Stimulated activated CD4-positive, alpha-beta T cell treated with anti-CD3 and anti-CD28 coated beads, Interleukin-4, amount 100 ng/mL, for 4 hours (primary cell): ENCODE results near the gene CEP85.

Experiments used
- DNase-seq, 2 experiments: peaks; one replicate each; pipeline ENCODE4 v3.0.0-alpha.2; 2020

Gene CEP85

DNA sequence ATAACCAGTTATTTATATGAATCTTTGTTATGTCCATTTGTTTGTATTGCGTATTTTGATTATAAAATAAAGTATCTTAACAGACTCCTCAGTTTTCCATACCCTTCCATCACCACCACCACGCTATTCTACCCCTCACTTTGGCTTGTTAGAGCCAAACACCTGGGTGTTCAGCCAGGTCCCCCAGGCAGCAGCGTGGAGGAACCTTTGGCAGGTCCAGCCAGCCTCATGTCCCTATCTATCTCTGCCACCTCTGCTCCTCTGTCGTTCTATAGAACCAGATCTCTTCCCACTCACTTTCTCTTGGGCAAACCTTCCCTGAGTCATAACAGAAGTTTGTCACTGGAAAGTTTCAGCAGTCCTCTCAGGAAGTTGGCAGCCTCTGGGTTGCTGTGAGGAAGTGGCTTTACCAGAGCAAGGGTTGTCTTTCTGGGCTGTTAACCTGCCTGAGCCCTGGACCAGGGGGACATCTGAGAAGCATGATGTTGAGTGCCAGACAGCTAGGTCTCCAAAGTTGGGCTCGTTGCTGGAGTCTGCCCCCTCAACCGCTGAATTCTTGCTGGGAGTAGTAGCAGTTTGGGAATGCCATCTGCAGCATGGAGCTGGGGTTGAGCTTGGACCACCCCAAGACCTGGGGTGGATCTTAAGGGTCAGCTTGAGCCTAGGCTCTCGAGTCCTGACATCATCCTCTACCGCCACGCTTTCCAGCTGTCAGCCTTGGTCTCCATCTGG, 44.9 kb downstream of the CEP85 start:
- DNase-seq, result peak in 1 of 2 experiments; percentile 62

DNA sequence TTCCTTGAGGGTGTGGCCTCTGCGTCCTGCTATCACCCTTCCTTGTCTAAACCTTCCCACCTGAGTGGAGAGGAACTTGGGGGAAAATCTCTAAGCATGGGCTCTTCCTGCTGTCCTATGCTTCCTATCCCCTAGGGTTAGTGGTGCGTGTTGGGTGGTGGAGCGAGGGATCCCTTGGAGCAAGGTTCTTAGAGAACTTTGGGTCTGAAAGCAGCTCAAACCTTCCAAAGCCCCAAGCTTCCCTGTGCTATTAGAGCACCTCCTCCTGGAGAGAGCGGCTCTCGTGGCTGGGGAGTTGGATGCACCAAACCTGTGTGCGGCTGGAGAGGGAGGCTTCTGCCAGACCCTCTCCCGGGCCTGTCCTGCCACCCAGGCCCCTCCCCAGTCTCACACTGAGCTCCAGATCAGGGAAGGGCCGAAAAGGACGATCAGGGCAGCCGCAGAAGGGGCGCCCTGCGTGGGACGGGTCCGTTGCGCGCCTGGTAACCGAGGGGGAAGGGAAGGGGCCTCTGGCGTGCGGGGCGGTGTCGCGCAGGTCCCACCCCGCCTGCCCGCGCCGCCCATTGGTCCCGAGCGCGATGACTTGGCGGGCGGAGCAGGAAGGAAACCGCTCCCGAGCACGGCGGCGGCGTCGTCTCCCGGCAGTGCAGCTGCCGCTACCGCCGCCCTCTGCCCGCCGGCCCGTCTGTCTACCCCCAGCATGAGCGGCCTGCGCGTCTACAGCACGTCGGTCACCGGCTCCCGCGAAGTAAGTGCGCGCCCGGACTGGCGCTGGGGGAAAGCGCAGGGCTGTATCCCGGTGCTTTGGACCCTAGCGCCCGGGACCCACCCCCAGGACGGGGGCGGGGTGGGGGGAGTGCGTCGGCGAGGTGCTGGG, 45.7 kb downstream of the CEP85 start, which contains the start of gene SH3BGRL3:
Gene SH3BGRL3, plus strand, starts transcription at position 631 of the 877 bp plus-strand sequence. Its CDS starts 70 bp downstream, at position 701.
- DNase-seq, result peak; percentile 81 to 85

DNA sequence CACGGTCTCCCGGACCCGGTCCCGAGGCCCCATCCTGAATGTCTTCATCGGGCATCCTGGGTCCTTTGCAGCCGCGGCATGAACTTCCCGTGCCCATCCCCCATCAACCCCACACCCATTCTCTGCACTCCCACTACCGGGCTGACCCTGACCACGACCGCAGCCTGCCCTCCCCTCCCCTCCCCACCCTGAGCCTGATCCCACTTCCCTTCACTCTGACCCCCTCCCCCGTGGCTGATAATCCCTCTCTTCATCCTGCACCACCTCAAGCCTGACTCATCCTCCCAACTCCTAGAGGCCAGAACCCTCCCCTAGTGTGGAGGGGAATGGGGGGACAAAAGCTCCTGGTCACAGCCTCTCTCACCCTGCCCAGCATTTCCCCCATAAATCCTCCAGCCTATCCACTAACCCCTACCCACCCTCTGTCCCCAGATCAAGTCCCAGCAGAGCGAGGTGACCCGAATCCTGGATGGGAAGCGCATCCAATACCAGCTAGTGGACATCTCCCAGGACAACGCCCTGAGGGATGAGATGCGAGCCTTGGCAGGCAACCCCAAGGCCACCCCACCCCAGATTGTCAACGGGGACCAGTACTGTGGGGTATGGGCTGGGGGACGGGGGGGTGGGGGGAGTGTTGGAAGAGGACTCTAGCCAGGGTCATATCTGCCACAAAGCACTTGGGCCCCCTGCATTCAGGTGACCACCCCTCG, 46.5 kb downstream of the CEP85 start:
- DNase-seq, result no peak

DNA sequence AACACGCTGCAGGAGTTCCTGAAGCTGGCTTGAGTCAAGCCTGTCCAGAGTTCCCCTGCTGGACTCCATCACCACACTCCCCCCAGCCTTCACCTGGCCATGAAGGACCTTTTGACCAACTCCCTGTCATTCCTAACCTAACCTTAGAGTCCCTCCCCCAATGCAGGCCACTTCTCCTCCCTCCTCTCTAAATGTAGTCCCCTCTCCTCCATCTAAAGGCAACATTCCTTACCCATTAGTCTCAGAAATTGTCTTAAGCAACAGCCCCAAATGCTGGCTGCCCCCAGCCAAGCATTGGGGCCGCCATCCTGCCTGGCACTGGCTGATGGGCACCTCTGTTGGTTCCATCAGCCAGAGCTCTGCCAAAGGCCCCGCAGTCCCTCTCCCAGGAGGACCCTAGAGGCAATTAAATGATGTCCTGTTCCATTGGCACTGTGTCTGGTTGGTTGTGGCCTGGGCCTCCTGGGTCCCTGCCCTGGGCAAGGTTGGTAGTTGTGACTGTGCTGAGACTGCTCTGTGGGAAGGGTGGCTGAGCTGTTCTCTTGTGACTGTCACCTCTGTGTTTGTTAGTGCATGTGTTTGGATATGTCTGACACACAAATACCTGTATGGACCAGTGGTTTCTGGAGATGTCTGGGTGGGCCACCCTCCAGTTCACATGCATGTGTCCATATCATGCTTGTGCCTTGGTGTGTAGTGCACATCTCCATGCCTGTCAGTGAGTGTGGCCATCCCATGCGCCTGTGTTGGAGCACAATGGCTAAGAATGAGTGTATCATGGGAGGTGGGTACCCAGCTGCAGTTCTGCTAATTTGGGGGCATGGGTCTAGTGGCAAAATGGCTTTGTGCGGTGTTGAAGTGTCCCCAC, 47.3 kb downstream of the CEP85 start:
- no peak for DNase-seq

DNA sequence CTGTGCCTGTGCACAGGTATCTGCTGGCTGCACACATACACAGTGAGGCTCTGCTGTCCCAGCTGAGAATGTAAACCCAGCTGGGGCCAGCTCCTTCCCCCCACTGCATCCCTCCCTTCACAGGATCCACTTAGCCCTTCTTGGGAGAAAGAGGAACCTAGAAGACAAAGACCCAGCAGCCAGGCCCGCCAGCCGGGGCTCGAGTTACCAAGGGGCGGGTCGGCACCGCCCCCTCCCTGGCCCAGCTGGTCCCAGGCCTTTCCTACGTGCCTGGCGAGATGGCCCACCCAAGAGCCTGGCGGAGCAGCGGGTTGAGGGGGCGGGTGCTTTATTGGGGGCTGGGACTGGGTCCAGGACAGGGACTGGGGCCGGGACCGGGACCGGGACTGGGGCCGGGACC, 48.0 kb downstream of the CEP85 start:
- no peak for DNase-seq

DNA sequence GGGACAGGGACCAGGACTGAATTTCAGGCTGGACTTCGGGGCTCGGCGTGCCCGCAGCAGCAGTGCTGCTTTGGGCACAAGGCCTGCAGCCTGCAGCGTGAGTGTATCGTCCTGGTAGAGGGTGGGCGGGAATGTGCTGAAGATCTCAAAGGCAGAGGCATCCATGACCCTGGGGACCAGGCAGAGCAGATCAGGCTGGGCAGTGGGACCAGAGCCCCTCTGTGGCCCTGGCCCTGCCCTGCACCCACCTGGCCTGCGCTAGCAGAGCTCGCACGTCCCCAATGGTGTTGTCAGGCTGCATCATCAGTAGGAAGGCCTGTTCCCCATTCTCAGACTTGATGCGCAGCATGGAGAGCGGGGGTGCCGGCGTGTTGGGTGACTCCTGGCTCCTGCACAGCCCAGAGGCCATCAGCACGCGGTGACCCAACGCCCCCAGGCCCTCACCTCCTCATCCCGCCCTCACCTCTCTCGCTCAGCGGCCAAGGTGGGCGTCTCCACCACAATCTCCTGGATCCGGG, 48.5 kb downstream of the CEP85 start:
- DNase-seq, result no peak

DNA sequence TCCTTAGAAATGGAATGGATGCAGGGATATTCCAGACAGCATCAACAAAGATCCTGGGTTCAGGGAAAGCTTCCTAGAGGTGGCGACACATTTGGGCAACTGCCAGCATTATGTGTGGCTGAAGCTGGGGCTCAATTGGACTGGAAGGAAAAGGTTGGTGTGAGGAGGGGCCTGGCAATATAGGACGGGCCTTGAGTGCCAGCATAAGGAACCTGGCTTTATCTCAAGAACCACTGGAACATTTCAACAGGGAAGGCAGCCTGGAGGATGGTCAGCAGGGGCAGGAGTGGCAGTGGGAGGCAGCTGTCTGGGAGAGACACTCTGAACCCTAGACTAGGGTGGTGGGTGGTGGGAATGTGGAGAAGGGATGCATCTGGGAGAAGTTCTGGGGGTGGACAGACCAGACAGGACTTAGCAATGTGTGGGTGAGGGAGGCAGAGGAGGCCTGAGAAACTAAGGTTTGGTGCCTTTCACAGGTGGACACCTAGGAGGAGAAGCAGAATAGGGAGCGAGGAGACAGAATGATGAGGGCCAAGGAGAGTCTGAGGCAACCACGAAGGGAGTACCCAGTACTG, 49.4 kb downstream of the CEP85 start:
- no peak for DNase-seq

DNA sequence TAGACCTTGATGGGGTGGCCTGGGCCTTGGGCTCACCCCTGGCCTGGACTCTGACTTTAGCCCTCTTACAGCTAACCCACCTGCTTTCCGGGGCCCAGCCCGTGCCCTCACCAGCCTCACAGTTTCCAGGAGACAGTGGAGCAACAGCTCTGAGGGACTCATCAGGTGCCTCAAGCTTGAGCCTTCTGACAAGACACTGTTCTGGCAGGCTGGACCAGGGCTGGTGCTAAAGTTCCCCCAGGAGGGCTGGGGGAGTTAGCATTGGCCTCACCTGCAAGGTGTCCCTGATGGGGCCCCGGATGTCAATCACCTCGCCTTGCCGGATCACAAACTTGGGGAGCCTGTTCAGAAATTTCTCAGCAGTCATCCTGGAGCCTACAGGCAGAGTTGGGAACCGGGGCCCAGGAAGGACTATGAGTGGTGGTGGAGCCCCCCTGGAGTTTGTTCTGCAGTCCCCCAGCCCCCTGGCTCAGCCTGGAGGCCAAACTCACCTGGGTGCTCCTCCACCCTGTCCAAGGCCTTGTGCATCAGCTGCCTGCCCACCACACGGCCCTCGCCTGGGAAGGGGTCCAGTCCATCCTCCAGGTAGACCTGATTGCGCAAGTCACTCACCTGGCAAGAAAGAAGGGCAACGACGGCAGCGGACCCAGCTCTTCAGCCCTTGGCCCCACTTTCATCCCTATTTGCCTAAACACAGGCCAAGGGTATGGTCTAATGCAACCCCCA, 50.0 kb downstream of the CEP85 start:
- DNase-seq, result no peak

DNA sequence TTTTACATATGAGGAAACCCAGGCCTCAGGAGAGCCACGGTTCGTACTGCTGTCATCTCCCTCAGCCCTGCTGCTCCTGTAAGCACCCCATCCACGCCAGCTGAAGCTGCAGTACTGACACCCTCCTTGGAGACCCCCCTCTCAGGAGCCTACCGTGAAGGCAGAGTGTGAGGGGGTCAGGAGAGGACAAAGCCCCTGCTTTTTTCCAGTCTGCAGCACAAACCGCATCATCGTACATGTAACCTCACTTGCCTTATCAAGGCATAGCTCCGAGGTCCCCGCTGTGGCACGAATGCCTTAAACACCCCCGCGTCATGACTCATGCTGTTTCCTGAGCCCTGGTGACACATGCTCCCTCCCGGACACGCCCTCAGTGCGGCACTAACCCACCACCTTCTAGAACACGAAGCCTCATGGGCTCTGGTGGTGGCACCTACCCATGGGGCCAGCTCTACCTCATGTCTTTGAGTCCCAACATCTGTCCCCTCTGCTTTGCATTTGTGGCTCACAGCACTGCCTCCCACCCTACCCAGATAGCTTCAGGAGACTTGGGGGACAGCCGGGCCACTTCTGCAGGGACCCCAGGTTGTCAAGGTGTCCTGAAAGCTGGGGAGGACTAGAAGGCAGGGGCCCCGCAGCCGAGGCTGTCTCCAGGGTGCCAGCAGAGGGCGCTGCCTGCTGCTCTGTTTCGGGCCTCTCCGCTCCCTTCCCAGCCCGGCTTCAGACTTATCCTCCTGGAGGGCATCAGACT, 50.8 kb downstream of the CEP85 start:
- peak; percentile 92 to 99 for DNase-seq

DNA sequence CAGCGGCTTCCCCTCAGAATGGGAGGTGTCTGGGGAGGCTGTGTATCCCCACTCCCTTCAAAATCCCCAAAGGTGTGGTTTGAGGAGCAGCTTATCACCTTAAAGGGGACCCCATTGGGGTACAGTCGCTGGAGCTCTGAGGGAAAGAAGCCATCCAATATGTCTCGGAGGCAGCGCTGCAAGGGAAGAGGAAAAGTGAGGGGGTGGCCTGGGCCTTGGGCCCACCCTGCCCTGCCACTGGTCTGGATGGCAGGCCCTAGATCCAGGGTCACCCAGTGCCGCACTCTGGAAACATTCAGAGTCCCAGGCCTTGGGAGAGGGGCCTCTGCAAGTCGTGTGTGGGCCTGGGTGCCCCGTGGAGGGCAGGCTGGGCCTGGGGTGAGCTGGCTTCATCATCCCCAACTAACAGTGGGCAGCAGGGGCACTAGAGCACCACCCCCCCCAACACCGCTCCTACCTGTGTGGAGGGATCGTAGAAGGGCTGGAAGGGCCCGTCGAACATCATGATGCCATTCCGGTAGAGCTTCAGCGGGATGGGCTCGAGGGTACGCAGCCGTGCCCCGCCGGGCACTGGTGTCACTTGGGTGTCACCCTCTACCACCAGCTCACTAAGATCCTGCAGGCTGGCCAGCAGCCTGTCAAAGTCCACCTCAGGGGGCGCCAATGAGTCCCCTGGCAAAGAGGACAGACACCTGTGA, 51.5 kb downstream of the CEP85 start:
- no peak for DNase-seq

DNA sequence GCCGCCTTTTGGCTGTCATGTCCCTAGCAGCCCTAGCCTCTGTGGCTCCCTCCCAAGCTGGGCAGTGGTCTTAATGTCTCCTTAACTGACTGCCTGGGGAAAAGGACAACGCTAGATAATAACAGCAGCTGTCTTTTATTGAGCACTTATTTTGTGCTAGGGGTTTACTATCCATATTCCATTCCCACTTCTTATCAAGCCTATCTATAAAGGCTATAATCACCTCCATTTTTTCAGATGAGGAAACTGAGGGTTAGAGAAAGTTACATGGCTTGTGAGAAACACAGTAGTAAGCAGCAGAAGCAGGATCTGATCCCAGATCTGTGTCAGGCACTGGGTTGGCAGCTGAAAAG, 52.0 kb downstream of the CEP85 start:
- DNase-seq, result no peak

DNA sequence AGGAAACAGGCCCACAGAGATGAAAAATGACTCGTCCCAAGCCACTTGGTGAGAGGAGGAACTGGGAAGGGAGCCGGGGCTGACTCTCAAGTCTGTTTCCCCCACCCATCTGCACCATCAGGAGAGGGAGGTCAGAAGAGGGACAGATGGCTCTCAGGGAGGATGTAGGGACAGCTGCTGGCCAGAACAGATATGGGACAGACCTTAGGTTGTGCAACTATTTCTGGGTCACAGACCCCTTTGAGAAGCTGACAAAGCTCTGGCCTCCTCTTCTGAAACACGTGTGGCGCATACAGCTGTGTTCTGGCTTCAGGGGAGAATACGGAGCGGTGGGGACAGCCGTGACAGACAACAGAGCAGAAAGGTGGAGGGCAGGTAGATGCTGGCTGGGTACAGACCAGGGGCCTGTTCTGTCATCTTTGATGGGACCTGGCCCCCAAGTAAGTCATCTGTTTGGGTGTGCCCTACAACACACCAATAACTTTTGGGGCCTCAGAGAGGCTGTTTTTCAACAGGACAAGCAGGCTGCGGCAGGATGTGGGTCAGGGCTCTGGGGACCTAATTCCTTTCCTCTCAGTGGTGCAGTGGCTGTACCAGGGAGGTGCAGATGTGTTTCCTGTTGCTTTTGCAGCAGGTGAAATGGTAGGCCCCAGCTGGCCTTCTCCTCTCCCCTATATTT, 53.2 kb downstream of the CEP85 start:
- peak in 1 of 2 experiments; percentile 47 for DNase-seq

DNA sequence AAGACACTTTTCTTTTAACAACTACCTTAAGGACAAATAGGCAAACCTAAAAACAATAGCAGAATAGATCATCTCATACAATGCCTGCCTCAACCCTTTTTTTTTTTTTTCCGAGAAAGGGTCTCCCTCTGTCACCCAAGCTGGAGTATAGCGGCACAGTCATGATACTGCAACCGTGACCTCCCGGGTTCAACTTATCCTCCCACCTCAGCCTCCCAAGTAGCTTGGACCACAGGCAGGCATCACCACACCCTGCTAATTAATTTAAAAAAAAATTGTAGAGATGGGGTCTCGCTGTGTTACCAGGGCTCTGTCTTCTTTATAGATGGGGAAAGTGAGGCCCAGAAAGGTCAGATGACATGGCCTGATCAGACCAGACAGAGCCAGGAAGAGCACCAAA, 53.8 kb downstream of the CEP85 start:
- DNase-seq, result no peak

DNA sequence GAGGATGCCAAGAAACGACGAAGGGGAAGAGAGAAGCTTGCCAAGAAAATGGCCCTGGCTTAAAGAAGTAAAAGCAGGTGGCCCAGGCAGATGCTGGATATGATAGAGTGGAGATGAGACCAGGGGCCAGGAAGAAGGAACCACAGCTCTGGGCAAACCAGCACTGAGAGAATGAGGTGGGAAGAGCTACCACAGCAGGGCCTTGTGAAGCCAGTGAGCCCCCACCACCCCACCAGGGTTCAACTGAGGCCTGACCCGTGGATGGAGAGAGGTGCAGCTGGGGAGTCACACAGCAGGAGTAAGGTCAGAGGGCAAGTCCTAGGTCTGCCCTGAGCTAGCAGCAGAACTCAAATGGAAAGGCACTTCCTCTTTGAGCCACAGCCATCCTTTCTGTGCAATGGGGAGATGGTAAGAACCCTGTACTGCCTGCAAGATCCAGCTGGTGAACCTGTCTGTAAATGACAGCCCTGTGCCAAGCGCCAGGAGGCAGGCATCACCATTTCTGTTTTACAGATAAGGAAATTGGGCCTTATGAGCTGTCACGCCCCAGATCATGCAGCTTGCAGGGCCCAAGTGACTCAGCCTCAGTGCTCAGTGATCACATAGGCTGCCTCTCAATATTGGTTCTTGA, 54.4 kb downstream of the CEP85 start:
- peak; percentile 57 to 82 for DNase-seq

DNA sequence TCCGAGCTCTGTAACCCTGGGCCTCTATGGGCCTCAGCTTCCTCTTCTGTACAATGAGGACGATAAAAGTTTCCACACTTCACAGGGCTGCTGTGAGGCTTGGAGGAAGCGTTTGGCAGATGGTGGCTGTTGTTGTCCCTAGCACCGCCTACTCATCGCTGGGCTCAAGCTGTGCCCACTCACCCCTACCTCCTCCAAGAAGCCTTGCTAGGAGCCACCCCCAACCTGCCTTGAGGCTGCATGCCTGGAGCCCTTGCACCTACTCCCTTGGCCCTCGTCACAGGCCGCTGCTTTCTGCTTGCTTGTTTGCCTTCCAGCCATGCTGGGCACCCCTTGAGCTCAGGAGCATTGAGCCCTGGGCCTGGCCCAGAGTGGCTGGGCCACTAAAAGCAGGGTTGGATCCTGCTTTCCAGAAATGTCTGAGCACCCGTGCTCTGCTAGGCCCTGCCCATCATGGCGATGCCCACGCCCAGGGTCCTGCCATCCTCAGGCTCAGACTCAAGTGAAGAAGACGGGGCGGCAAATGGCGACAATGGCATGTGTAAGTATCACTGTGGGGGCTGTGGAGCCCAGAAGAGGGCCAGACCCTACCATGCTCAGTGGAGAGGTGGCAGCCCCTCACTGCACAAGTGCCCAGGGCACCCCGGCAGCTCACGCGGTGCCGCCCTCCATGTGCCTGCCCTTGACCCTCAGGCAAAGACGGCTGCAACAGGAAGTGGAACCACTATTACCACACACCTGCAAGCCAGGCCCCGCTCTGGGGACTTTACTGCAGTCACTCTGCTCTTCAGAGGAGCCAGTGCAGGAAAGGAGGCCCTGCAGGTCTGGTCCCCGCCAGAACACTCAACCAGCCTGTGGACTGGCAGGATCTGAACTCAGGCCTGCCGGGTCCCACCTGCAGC, 55.4 kb downstream of the CEP85 start:
- DNase-seq, result no peak

DNA sequence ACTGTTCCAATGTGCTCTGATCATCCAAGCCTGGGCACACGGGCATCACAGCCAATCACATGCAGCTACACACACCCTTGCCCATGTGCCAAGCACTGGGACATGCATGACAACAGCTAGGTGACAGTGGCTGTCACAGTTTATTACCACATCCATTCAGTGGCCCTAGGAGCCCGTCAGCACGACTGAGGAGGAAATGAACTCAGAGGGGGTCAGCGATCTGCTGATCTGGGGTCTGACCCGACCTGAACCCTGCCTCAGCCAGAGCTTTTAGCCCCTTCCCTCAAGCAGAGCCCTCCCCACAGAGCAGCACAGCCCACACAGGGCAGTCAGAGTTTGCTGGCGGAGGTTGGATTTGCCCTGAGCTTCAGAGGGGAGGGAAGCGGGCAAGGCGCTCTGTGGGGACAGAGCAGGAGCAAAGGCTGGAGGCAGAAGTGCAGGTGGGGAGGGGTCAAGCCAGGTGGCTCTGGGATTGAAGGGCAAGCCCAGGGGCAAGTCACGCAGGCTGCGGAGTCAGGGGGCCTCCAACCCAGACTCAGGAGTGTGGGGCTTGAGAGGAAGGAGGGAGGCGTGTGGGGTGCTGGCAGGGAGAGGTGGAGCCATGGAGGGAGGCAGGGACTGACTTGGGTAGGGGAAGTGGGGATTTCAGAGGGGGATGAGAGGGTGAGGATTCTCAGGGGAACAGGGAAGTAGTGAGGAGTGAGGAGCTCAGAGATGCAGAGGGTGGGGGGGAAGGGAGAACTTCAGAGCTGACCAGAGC, 56.3 kb downstream of the CEP85 start:
- no peak for DNase-seq

DNA sequence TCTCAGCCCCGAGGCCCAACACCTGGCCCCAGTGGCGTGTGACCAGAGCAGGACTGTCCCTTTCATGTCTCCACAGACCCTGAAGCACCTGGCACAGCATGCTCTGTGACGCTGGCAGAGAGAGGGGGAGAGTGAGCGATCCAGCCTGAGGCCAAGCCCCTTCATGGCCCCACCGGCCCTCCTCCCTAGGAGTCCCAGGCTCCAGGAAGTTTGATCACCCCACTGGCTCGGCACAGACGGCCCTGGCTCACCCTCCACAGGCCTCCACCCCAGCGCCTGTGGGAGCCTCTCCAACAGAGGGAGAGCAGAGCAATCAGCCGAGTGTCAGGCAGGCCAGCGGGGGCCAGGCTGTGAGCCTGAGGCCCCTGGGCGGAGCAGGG, 56.9 kb downstream of the CEP85 start:
- no peak for DNase-seq
